Liver (tissue), 3 donors: ENCODE measurements around the gene TMPRSS7.

Source experiments
- ATF3 ChIP-seq: IDR thresholded peaks from 2 replicates; pipeline ENCODE4 v1.6.1; 2016; ENCODE audit warnings: antibody characterized with exemption
- EGR1 ChIP-seq, 2 donors: IDR thresholded peaks; 2 replicates each; pipeline ENCODE4 v1.6.1; 2016 to 2018; ENCODE audit warnings: antibody characterized with exemption in 2 of 2, low read depth in 2 of 2
- FOXA1 ChIP-seq: IDR thresholded peaks from 2 replicates; pipeline ENCODE4 v1.6.1; 2016; ENCODE audit warnings: antibody characterized with exemption
- JUND ChIP-seq, 2 donors: IDR thresholded peaks; 2 replicates each; pipeline ENCODE4 v1.6.1; 2016; ENCODE audit warnings: antibody characterized with exemption in 2 of 2
- MAX ChIP-seq: IDR thresholded peaks from 2 replicates; pipeline ENCODE4 v1.6.1; 2016; ENCODE audit warnings: antibody characterized with exemption
- NR2F2 ChIP-seq: IDR thresholded peaks from 2 replicates; pipeline ENCODE4 v1.6.1; 2016; ENCODE audit warnings: antibody characterized with exemption
- RAD21 ChIP-seq, 2 donors: IDR thresholded peaks; 2 replicates each; pipeline ENCODE4 v1.6.1; 2016; ENCODE audit warnings: antibody characterized with exemption in 2 of 2, mild to moderate bottlenecking in 2 of 2
- REST ChIP-seq: IDR thresholded peaks from 2 replicates; pipeline ENCODE4 v1.6.1; 2016; ENCODE audit warnings: antibody characterized with exemption, mild to moderate bottlenecking
- SP1 ChIP-seq: IDR thresholded peaks from 2 replicates; pipeline ENCODE4 v1.6.1; 2018; ENCODE audit warnings: antibody characterized with exemption, mild to moderate bottlenecking
- TAF1 ChIP-seq: conservative IDR thresholded peaks from 2 replicates; pipeline ENCODE4 v1.6.1; 2016; ENCODE audit warnings: antibody characterized with exemption, mild to moderate bottlenecking
- YY1 ChIP-seq: IDR thresholded peaks from 2 replicates; pipeline ENCODE4 v1.6.1; 2016; ENCODE audit warnings: antibody characterized with exemption, mild to moderate bottlenecking
- TF ChIP-seq, protein P1 (sequence below): fragments of 150-350 bp; IDR thresholded peaks from 2 replicates; pipeline ENCODE4 v1.5.1; 2017; ENCODE audit warnings: improper control_type of control experiment, low read depth, low read length; ENCODE audit not compliant: missing input control
- donor health status: healthy.
- donor health status: healthy.

DNA sequence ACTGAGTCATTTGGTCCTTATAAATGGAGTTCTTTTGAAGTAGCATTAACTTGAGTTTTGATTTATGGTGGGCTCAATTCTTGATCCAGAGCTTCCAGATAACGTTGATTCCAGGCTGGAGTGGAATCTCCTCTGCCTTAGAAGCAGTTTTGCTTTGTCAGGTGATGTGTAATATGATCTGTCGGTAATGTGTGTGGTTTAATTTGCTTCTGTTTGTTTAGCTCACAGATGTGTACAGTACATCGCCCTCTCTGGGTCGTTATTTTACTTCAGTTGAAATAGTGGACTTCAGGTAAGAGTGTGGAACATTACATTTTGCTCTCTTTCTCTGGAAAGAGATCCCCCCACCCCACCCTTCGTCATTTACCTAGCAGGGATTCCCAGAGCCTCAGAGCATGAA, 74.8 kb downstream of the TMPRSS7 start:
- TF ChIP-seq SP1, result no peak
- TF ChIP-seq RAD21 (IDR thresholded peaks at IDR 0.05), result no peak
- no peak for TF ChIP-seq REST
- TF ChIP-seq, protein P1, sequence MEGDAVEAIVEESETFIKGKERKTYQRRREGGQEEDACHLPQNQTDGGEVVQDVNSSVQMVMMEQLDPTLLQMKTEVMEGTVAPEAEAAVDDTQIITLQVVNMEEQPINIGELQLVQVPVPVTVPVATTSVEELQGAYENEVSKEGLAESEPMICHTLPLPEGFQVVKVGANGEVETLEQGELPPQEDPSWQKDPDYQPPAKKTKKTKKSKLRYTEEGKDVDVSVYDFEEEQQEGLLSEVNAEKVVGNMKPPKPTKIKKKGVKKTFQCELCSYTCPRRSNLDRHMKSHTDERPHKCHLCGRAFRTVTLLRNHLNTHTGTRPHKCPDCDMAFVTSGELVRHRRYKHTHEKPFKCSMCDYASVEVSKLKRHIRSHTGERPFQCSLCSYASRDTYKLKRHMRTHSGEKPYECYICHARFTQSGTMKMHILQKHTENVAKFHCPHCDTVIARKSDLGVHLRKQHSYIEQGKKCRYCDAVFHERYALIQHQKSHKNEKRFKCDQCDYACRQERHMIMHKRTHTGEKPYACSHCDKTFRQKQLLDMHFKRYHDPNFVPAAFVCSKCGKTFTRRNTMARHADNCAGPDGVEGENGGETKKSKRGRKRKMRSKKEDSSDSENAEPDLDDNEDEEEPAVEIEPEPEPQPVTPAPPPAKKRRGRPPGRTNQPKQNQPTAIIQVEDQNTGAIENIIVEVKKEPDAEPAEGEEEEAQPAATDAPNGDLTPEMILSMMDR, result no peak
- TF ChIP-seq ATF3, result no peak
- TF ChIP-seq MAX, result no peak
- no peak for TF ChIP-seq TAF1
- TF ChIP-seq YY1, result no peak
- TF ChIP-seq EGR1 (IDR thresholded peaks at IDR 0.05; ENCODE audit: low read depth in 2 of 2), result no peak
- TF ChIP-seq JUND (IDR thresholded peaks at IDR 0.05), result no peak
- no peak for TF ChIP-seq NR2F2
- no peak for TF ChIP-seq FOXA1
